H9 (cell line): ENCODE results near the gene SERPINB11. TPM values are rescaled to one million over a fixed set of nuclear protein-coding genes. Genes with fewer than 3 reads are reported as not detected.

Experiments used
- DNase-seq: peaks from one replicate; pipeline ENCODE4 v3.0.0-alpha.2; 2017
- H2AFZ ChIP-seq: one replicate; pipeline ENCODE4 v1.6.1; 2013; ENCODE audit warnings: mild to moderate bottlenecking, low read length, control low read depth, moderate library complexity
- H2AK5ac ChIP-seq: 2 replicates; pipeline ENCODE4 v1.6.1; 2013; ENCODE audit warnings: low read length, control low read depth, mixed read lengths; ENCODE audit not compliant: insufficient read length
- H2BK120ac ChIP-seq: one replicate; pipeline ENCODE4 v1.6.1; 2013; ENCODE audit warnings: low read depth, mild to moderate bottlenecking, low read length, control low read depth, inconsistent platforms; ENCODE audit not compliant: poor library complexity, severe bottlenecking
- H2BK12ac ChIP-seq: 2 replicates; pipeline ENCODE4 v1.6.1; 2013; ENCODE audit warnings: low read length, control low read depth, mixed read lengths, low read depth; ENCODE audit not compliant: insufficient read length
- H2BK15ac ChIP-seq: 2 replicates; pipeline ENCODE4 v1.6.1; 2013; ENCODE audit warnings: low read depth, low read length, control low read depth
- H2BK20ac ChIP-seq: one replicate; pipeline ENCODE4 v1.6.1; 2013; ENCODE audit warnings: low read depth, mild to moderate bottlenecking, low read length, control low read depth, inconsistent platforms; ENCODE audit not compliant: poor library complexity, severe bottlenecking
- H2BK5ac ChIP-seq: 2 replicates; pipeline ENCODE4 v1.6.1; 2013; ENCODE audit warnings: low read length, control low read depth, mixed read lengths; ENCODE audit not compliant: insufficient read length
- H3K14ac ChIP-seq: 2 replicates; pipeline ENCODE4 v1.6.1; 2013; ENCODE audit warnings: low read length, control low read depth; ENCODE audit not compliant: insufficient read depth
- H3K18ac ChIP-seq: 2 replicates; pipeline ENCODE4 v1.6.1; 2013; ENCODE audit warnings: low read depth, mild to moderate bottlenecking, mixed read lengths, low read length, control low read depth; ENCODE audit not compliant: insufficient read length
- H3K23ac ChIP-seq: 2 replicates; pipeline ENCODE4 v1.6.1; 2013; ENCODE audit warnings: low read length, control low read depth, mixed read lengths, low read depth; ENCODE audit not compliant: insufficient read length
- H3K23me2 ChIP-seq: 2 replicates; pipeline ENCODE4 v1.6.1; 2013; ENCODE audit warnings: low read depth, mild to moderate bottlenecking, mixed read lengths, low read length, control low read depth; ENCODE audit not compliant: insufficient read length, poor library complexity, severe bottlenecking
- H3K27ac ChIP-seq: 2 replicates; pipeline ENCODE4 v1.5.1; 2013; ENCODE audit warnings: low read length, control low read depth, mixed read lengths, low read depth; ENCODE audit not compliant: insufficient read length
- H3K27me3 ChIP-seq: 2 replicates; pipeline ENCODE4 v1.6.1; 2013; ENCODE audit warnings: low read length, control low read depth, inconsistent platforms; ENCODE audit not compliant: insufficient read depth
- H3K4ac ChIP-seq: 2 replicates; pipeline ENCODE4 v1.6.1; 2013; ENCODE audit warnings: low read depth, mild to moderate bottlenecking, control low read depth, inconsistent platforms, low read length, moderate library complexity
- H3K4me1 ChIP-seq: 2 replicates; pipeline ENCODE4 v1.6.1; 2013; ENCODE audit warnings: low read length, control low read depth, inconsistent platforms; ENCODE audit not compliant: insufficient read depth
- H3K4me2 ChIP-seq: 2 replicates; pipeline ENCODE4 v1.6.1; 2013; ENCODE audit warnings: low read length, control low read depth, mixed read lengths; ENCODE audit not compliant: insufficient read length, insufficient read depth
- H3K56ac ChIP-seq: 2 replicates; pipeline ENCODE4 v1.6.1; 2013; ENCODE audit warnings: low read depth, mild to moderate bottlenecking, mixed read lengths, low read length, control low read depth; ENCODE audit not compliant: insufficient read length
- H3K79me1 ChIP-seq: 2 replicates; pipeline ENCODE4 v1.6.1; 2013; ENCODE audit warnings: low read depth, mild to moderate bottlenecking, moderate library complexity, low read length, control low read depth, inconsistent platforms; ENCODE audit not compliant: insufficient read depth, poor library complexity, severe bottlenecking
- H3K79me2 ChIP-seq: 2 replicates; pipeline ENCODE4 v1.6.1; 2013; ENCODE audit warnings: low read length, control low read depth, inconsistent platforms; ENCODE audit not compliant: insufficient read depth
- H3K9ac ChIP-seq: 2 replicates; pipeline ENCODE4 v1.6.1; 2013; ENCODE audit warnings: low read length, control low read depth, mixed read lengths; ENCODE audit not compliant: insufficient read length; ENCODE audit errors: extremely low read depth
- H3K9me3 ChIP-seq: one replicate; pipeline ENCODE4 v1.6.1; 2013; ENCODE audit warnings: low read depth, low read length, inconsistent platforms; ENCODE audit not compliant: control insufficient read depth
- H3T11ph ChIP-seq: one replicate; pipeline ENCODE4 v1.6.1; 2013; ENCODE audit warnings: mild to moderate bottlenecking, low read length, control low read depth, inconsistent platforms
- H4K20me1 ChIP-seq: one replicate; pipeline ENCODE4 v1.6.1; 2013; ENCODE audit not compliant: control insufficient read depth, insufficient read length, insufficient read depth
- H4K5ac ChIP-seq: 2 replicates; pipeline ENCODE4 v1.6.1; 2013; ENCODE audit warnings: low read depth, mild to moderate bottlenecking, mixed read lengths, low read length, control low read depth; ENCODE audit not compliant: insufficient read length
- H4K8ac ChIP-seq: replicated peaks from 2 replicates; pipeline ENCODE4 v1.6.1; 2013; ENCODE audit warnings: low read length, control low read depth, mixed read lengths, low read depth; ENCODE audit not compliant: insufficient read length
- H4K91ac ChIP-seq: 2 replicates; pipeline ENCODE4 v1.6.1; 2013; ENCODE audit warnings: low read depth, mild to moderate bottlenecking, moderate library complexity, mixed read lengths, low read length, control low read depth; ENCODE audit not compliant: insufficient read length
- H3K27ac Mint-ChIP-seq, 3 experiments: 2 replicates in 2 of 3; 3 replicates in 1 of 3; pipeline ENCODE4 v1.8.0; 2020 to 2021; ENCODE audit warnings: mixed read lengths in 3 of 3, mild to moderate bottlenecking in 1 of 3, moderate library complexity in 1 of 3
- H3K27me3 Mint-ChIP-seq: 2 replicates; pipeline ENCODE4 v1.8.0; 2021; ENCODE audit warnings: low read depth, mild to moderate bottlenecking, moderate library complexity, mixed read lengths
- H3K36me3 Mint-ChIP-seq, 3 experiments: 2 replicates in 2 of 3; 3 replicates in 1 of 3; pipeline ENCODE4 v1.8.0; 2020 to 2021; ENCODE audit warnings: low read depth in 3 of 3, mixed read lengths in 3 of 3; ENCODE audit not compliant: insufficient read depth in 1 of 3
- H3K4me1 Mint-ChIP-seq, 2 experiments: 2 replicates each; pipeline ENCODE4 v1.8.0; 2020; ENCODE audit warnings: mixed read lengths in 2 of 2
- H3K4me3 Mint-ChIP-seq, 2 experiments: 2 replicates in 1 of 2; 3 replicates in 1 of 2; pipeline ENCODE4 v1.8.0; 2020 to 2021; ENCODE audit warnings: mild to moderate bottlenecking in 2 of 2, mixed read lengths in 2 of 2, moderate library complexity in 1 of 2
- H3K9me3 Mint-ChIP-seq, 2 experiments: 2 replicates in 1 of 2; 3 replicates in 1 of 2; pipeline ENCODE4 v1.8.0; 2020; ENCODE audit warnings: mild to moderate bottlenecking in 2 of 2, mixed read lengths in 2 of 2, moderate library complexity in 1 of 2
- CTCF ChIP-seq: fragments of 200-600 bp; sonication (generic); conservative IDR thresholded peaks from 3 replicates; pipeline ENCODE4 v1.8.0; 2021; ENCODE audit warnings: antibody characterized with exemption, mild to moderate bottlenecking
- WGBS: extraction: QIAGEN DNeasy Blood & Tissue Kit; methylation state at CpG from one replicate; pipeline ENCODE4 v1.1.7; 2013; ENCODE audit warnings: missing lambda C conversion rate, low lambda C conversion rate, mixed read lengths; ENCODE audit not compliant: insufficient read length; ENCODE audit errors: extremely low coverage; 5-methylcytosine and 5-hydroxymethylcytosine counted together
- total RNA-seq: library from RNA; stranded (reverse); gene quantifications from 2 replicates; pipeline ENCODE4 v1.2.1, GENCODE V29; 2021

Gene SERPINB11
- total RNA-seq, 1 experiment from 2014 or later: not detected

GRCh38 chr18:63747006-63747405, 44.2 kb downstream of the SERPINB11 start:
- Histone ChIP-seq H3K9me3 (no peaks in the 10 kb centered on the region), H3K4me2 (no peak overlapping the region), H4K8ac (no peak overlapping the region), H2AFZ (no peak overlapping the region), H3K27me3 (no peaks in the 10 kb centered on the region), H4K91ac (no peak overlapping the region), H2BK15ac (no peak overlapping the region), H3T11ph (no peak overlapping the region), H2AK5ac (no peak overlapping the region), H2BK120ac (no peak overlapping the region), H3K23me2 (no peaks in the 10 kb centered on the region), H3K79me2 (no peaks in the 10 kb centered on the region), H2BK5ac (no peak overlapping the region), H3K4me1 (no peaks in the 10 kb centered on the region), H3K56ac (no peak overlapping the region), H3K9ac (no peak overlapping the region), H3K23ac (no peak overlapping the region), H3K79me1 (no peaks in the 10 kb centered on the region), H3K14ac (no peak overlapping the region), H4K20me1 (no peaks in the 10 kb centered on the region), H3K4ac (no peak overlapping the region), H4K5ac (no peak overlapping the region), H2BK20ac (no peak overlapping the region), H3K27ac (no peak overlapping the region), H2BK12ac (no peak overlapping the region), H3K18ac (no peak overlapping the region)
- Mint-ChIP-seq H3K4me1 (no peaks in the 10 kb centered on the region; a peak in 1 of 4 replicates), H3K36me3 (no peaks in the 10 kb centered on the region), H3K9me3 (peaks cover 0 to 2% of the 10 kb centered on the region in 2 experiments; a peak in 1 of 5 replicates), H3K27ac (no peak overlapping the region), H3K4me3 (no peak overlapping the region), H3K27me3 (no peaks in the 10 kb centered on the region; the same call in 1 of the 2 replicates)
- TF ChIP-seq CTCF: no peak
- WGBS: no CpG with 5 or more reads among the region's 2 CpGs
- no peak for DNase-seq
